Transverse colon (tissue), 3 donors: Measurements from ENCODE around the gene SLC6A17.

Source experiments
- POLR2A ChIP-seq: fragments of 450-650 bp; IDR thresholded peaks from one replicate; pipeline ENCODE4 v1.6.1; 2016; ENCODE audit warnings: antibody characterized with exemption, mild to moderate bottlenecking, moderate library complexity
- TF ChIP-seq, protein P1 (sequence below), 5 experiments: fragments of 200-600 bp in 3 of 5; fragments of 450-650 bp in 2 of 5; sonication (generic) in 3 of 5; IDR thresholded peaks; 1 replicate in 2 of 5; 2 replicates in 3 of 5; pipeline ENCODE4 v1.5.1; 2016 to 2017; ENCODE audit warnings: antibody characterized with exemption in 5 of 5, inconsistent platforms in 3 of 5, mild to moderate bottlenecking in 2 of 5, moderate library complexity in 1 of 5

DNA sequence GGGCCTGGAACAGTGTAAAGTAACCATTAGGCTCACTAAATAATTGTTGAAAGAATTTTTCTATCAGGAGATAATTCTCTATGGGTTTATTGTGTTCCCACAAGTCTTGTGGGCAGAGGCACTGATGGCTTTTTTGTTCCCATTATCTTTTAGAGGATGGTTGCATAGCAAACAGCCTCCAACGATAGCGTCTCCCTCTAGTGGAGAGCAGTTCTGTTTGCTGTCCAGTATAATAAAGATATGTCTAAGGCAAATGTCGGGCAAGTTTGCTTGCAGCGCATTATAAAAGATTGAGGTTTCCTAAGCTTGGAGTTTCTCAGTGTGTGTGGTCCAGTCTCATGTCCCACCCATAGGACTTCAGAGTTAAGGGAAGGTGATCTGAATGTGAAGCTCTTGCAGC is 1.3 kb upstream of the SLC6A17 start:
- TF ChIP-seq, protein P1, sequence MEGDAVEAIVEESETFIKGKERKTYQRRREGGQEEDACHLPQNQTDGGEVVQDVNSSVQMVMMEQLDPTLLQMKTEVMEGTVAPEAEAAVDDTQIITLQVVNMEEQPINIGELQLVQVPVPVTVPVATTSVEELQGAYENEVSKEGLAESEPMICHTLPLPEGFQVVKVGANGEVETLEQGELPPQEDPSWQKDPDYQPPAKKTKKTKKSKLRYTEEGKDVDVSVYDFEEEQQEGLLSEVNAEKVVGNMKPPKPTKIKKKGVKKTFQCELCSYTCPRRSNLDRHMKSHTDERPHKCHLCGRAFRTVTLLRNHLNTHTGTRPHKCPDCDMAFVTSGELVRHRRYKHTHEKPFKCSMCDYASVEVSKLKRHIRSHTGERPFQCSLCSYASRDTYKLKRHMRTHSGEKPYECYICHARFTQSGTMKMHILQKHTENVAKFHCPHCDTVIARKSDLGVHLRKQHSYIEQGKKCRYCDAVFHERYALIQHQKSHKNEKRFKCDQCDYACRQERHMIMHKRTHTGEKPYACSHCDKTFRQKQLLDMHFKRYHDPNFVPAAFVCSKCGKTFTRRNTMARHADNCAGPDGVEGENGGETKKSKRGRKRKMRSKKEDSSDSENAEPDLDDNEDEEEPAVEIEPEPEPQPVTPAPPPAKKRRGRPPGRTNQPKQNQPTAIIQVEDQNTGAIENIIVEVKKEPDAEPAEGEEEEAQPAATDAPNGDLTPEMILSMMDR (IDR thresholded peaks at IDR 0.05) = no peak
- no peak for TF ChIP-seq POLR2A
